Brain microvascular endothelial cell (primary cell): ENCODE results near the gene PKP4.

Experiments used
- DNase-seq: peaks from one replicate; pipeline ENCODE4 v3.0.0-alpha.2; 2020
- H3K27ac ChIP-seq: fragments of 250-450 bp; sonication (Bioruptor Pico); 2 replicates; pipeline ENCODE4 v1.5.1; 2020; ENCODE audit warnings: mild to moderate bottlenecking, moderate library complexity
- H3K27me3 ChIP-seq: fragments of 250-450 bp; sonication (Bioruptor Pico); replicated peaks from 2 replicates; pipeline ENCODE4 v1.5.1; 2020; ENCODE audit warnings: mild to moderate bottlenecking
- H3K36me3 ChIP-seq: fragments of 250-450 bp; sonication (Bioruptor Pico); replicated peaks from 2 replicates; pipeline ENCODE4 v1.5.1; 2020; ENCODE audit warnings: mild to moderate bottlenecking
- H3K4me3 ChIP-seq: 2 replicates; pipeline ENCODE4 v1.5.1; 2011; ENCODE audit warnings: low read depth, mild to moderate bottlenecking, control low read depth, low read length, moderate library complexity
- in situ Hi-C: cut with HindIII; loops from 2 replicates; pipeline ENCODE4 v1.10.0; 2017; ENCODE audit warnings: low sequenced_read_pairs, low pct_ligation_motif_present
- TF ChIP-seq, protein P1 (sequence below): IDR thresholded peaks from 2 replicates; pipeline ENCODE4 v1.5.1; 2011; ENCODE audit warnings: low read depth, mild to moderate bottlenecking, moderate library complexity, low read length, control low read depth, inconsistent platforms; ENCODE audit errors: missing control alignments

Gene PKP4

DNA sequence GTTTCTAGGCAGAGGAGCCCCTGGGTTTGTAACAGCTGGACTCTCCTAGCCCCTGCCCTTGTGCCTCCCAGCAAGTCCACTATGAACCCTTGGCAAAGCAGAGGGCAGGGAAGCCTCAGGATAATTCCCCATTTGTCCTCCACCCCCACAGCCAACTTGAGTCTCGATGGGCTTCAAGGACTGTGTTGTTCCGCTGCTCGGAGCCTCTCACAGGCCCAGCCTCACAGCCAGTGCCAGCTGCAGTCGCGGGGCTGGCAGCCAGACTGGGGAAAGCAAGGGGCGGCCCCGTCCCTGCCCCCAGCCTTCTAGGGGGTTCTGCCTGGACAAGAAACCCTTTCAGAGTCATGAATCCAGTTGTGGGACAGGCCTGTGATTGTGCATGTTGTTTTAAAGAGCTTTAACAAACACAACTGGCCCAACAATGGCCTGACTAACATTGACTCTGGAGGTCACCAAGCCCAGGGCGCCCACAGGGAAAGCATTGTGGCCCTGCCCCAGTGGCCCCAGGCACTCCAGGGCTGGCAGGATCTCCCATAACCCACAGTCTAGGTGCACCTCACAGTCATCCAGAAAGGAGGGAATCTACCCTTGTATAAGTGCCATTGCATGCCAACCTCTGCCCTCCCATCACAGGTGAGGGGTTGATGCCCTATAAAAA, 266.6 kb downstream of the PKP4 start:
- DNase-seq: no peak
- in situ Hi-C loops: no loop called here
- H3K27me3 ChIP-seq: no peaks in the 10 kb centered on the region
- no peak overlapping the region for H3K4me3 ChIP-seq
- no peaks in the 10 kb centered on the region for H3K36me3 ChIP-seq
- H3K27ac ChIP-seq: no peak overlapping the region
- TF ChIP-seq, protein P1, sequence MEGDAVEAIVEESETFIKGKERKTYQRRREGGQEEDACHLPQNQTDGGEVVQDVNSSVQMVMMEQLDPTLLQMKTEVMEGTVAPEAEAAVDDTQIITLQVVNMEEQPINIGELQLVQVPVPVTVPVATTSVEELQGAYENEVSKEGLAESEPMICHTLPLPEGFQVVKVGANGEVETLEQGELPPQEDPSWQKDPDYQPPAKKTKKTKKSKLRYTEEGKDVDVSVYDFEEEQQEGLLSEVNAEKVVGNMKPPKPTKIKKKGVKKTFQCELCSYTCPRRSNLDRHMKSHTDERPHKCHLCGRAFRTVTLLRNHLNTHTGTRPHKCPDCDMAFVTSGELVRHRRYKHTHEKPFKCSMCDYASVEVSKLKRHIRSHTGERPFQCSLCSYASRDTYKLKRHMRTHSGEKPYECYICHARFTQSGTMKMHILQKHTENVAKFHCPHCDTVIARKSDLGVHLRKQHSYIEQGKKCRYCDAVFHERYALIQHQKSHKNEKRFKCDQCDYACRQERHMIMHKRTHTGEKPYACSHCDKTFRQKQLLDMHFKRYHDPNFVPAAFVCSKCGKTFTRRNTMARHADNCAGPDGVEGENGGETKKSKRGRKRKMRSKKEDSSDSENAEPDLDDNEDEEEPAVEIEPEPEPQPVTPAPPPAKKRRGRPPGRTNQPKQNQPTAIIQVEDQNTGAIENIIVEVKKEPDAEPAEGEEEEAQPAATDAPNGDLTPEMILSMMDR: no peak

GRCh38 chr2:158723921-158724802, 267.4 kb downstream of the PKP4 start:
- no peaks in the 10 kb centered on the region for H3K27me3 ChIP-seq
- no peak overlapping the region for H3K4me3 ChIP-seq
- no peak overlapping the region for H3K27ac ChIP-seq
- in situ Hi-C loops: no loop called here
- no peaks in the 10 kb centered on the region for H3K36me3 ChIP-seq
- TF ChIP-seq, protein P1: peak; percentile 62
- no peak for DNase-seq

- in situ Hi-C loops: no loop called here
- H3K4me3 ChIP-seq: no peak overlapping the region
- DNase-seq: no peak
These were observed 268.1 kb downstream of the PKP4 start for GRCh38 chr2:158724803-158725381.

GRCh38 chr2:158725441-158725891, 268.7 kb downstream of the PKP4 start:
- H3K27me3 ChIP-seq: no peaks in the 10 kb centered on the region
- no peak for DNase-seq
- no peak overlapping the region for H3K4me3 ChIP-seq
- TF ChIP-seq, protein P1: no peak
- H3K36me3 ChIP-seq: no peaks in the 10 kb centered on the region
- in situ Hi-C loops: no loop called here
- H3K27ac ChIP-seq: no peak overlapping the region

More at GRCh38 chr2:158724803-158725381, 268.1 kb downstream of the PKP4 start:
- Histone ChIP-seq H3K27me3 (no peaks in the 10 kb centered on the region), H3K27ac (no peak overlapping the region), H3K36me3 (no peaks in the 10 kb centered on the region)
- TF ChIP-seq, protein P1: no peak

DNA sequence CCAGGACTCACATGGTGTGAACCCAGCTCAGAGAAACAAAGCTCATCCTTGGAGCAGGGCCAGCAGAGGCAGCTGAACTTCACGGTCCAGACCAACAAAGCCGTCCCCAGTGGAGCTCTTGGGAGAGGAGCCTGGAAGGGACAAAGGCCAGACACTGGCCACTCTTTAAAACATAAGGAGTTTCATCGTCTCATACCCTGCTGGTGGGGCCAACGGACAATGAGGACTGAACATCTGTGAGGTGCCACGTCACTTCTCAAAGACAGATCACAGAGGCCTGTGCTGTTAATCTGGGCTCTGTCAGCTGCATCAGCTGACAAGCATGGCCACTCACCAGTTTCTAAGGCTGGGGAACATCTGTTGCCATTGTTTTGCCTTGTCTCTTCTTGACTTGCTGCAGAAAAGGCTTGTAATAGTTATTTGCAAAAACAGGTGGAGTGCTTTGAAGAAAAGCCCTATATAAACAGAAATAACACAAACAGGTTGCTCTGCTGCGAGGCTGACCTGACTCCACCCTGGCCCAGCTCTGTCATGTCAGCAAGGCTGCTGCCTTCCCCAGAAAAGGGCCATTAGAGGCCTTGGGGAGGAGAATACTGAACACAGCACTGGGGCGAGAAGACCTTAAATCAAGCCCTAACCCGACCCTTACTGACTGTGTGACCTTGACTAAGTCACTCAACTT, 270.3 kb downstream of the PKP4 start:
- no peak overlapping the region for H3K27ac ChIP-seq
- in situ Hi-C loops: no loop called here
- H3K27me3 ChIP-seq: no peaks in the 10 kb centered on the region
- no peaks in the 10 kb centered on the region for H3K36me3 ChIP-seq
- no peak overlapping the region for H3K4me3 ChIP-seq
- no peak for DNase-seq
- TF ChIP-seq, protein P1: no peak
